NCI-H2171 treated with DMSO at 0.1 percent for 48 hours (cell line): ENCODE results near the gene ITGB5.

Source experiments
- DNase-seq: peaks from one replicate; lab custom pipeline; 2025; lab: John Stamatoyannopoulos, UW

ITGB5 gene

DNA sequence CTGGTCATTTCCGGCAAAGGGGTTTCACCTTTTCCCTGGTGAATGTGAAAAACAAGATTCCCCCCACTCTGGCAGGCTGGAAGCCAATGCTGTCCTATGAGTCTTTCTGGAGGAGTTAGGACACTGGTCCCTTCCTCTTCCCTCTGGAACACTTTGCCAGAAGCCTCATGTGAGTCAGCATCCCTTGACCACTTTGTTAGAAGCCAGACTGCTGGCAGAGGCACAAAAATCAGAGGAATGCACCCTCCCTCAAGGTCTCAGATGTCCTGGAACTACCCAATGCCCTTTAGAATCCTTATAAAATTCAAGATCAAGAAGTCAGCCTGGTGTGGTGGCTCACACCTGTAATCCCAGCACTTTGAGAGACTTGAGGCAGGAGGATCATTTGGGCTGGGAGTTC lies 26.6 kb downstream of the ITGB5 start:
- DNase-seq = no peak

DNA sequence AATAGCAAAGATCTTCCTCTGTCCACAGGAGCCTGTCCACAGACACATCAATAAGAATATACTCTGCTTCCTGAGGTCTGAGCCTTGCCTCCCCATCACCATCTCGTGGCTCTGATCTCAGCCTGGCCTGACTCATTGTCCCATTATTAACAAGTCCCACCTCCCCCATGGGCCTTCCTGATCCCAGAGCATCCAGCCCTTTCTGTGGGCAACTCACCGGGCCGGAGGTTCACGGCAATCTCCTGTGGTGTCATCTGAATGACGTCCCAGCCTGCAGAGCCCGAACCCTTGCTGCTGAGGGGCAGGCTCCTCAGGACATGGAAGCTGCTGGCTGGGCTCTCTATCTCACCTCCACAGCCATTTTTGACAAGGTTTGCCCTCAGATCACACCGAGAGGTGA lies 28.1 kb downstream of the ITGB5 start:
- no peak for DNase-seq

DNA sequence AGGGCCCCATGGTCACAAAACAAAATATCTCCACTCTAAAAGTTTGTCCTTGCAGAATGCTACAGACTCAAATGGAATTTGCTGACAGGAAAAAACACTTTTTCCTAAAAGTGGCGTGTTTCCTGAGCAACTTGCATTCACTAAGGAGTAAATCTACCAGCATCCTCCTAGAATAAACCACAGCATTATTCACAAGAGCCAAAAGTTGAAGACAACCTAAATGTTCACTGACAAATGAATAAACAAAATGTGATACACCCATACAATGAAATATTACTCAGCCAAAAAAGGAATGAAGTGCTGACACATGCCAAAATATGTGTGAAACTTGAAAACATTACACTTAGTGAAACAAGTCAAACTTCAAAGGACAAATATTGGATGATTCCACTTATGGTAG lies 28.9 kb downstream of the ITGB5 start:
- no peak for DNase-seq

DNA sequence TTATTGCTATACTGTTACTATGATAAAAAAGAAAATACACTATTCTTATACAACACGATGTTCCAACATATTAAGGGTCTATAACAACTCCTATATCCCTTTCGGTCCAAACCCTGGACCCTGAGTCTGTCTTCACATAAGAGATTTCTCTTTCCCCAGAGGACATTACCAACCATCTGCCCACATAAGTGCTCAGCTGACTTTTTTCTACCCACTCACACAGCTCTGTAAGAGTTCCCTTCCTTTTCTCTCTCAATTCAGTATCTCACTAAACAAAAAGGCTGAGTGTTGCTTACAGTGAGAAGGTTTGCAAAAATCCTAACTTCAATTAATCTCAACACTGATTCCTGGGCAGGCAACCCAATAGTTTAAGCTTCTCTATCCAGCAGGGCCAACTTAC lies 30.5 kb downstream of the ITGB5 start:
- peak; percentile 32 for DNase-seq

DNA sequence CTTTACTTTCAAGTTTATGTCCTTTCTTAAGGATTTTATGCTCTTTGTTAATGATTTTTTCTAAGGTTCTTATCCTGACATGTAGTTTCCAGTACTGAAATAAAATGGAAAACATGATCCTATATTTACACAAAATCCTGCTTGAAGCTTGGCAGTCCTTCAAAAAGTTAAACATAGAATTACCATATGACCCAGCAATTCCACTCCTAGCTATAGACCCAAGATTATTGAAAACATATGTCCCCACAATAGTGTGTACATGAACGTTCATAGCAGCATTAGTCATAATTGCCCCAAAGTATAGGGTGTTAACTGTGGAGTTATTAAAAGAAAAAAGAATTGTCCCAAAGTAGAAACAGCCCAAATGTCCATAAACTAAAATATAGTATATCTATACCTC lies 33.2 kb downstream of the ITGB5 start:
- no peak for DNase-seq

DNA sequence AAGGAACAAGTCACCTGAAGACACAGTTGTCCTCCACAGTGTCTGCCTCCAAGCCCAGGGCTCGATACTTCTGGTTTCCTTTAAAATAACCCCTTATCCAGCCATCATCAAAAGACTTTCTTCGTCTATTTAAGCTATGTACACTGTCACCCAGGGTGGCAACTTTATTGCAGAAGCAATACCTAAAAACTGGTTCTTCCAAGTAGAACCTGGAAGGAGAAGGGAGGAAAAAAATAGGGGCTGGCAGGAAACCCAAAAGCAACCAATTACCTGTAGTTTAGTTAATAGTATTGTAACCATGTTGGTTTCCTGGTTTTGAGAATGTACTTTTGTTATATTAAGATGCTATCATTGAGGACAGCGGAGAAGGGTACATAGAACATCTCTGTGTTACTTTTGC lies 33.7 kb downstream of the ITGB5 start:
- DNase-seq = no peak

DNA sequence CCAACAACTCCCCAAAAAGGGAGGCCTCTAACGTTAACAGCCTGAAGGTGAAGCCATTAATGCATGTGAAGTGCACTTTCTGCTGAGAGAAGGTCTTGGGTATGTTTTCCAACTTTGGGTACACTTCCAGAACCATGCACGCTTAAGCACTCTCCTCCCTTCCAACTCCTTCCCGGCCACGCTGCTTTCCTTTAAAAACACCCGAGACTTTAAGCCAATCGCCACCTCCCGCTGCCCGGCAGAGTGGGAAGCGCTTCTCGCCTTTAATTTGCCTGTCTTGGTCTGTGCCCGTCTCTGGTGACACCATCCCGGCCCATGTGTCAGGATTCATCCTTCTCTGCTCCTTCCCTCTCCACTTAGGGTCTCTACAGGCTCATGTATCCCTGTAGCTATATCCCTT lies 35.3 kb downstream of the ITGB5 start:
- DNase-seq = no peak

DNA sequence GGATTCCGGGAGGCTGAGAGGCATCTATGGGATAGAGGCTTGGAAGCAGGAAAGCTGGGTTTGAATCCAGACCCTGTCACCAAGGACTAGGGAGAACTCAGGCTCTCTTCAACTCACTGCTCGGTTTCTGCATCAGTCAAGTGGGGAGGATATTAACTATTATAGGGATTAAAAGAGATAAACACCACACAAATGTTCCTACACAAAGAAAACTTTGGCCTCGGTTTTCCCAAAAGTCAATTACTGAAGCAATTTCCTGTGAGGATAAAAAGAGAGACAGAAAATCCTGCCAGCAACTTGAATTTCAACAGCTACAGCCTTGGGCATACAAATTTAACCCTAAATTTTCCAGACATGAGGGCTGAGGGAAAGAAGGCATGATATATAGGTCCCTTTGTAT lies 36.0 kb downstream of the ITGB5 start:
- DNase-seq = no peak

DNA sequence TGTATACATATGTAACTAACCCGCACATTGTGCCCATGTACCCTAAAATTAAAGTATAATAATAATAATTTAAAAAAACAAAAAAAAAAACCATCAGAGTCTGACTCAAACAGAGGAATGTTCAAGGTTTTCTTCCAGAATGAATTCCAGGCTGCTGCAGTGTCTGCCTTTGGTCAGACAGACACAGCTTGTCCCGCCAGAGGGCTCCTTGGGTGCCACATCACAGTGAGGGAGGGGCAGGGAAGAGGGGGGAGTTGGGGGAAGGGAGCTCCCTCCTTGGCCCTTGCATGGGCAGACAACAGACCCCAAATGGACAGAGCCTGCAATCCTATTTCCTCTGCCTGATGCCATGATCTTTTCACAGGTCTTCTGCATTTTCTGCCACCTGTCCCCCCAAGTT lies 36.5 kb downstream of the ITGB5 start:
- no peak for DNase-seq

DNA sequence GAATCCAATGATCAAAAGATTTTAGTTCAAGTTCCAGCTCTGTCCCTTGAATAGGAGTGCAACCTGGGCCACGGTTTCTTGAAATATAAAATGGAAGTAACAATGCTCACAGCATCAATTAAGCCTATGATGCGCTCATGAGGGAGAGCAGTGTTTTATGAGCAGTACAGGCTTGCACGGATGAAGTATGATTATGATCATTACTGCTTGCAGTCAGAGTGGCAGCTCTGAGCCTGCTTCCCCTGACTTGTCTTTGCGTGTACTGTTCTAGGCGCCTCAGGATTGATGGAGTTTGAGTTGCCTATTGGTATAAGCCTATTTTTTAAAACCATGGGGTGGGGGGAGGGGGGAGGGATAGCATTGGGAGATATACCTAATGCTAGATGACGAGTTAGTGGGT lies 37.0 kb downstream of the ITGB5 start:
- no peak for DNase-seq

DNA sequence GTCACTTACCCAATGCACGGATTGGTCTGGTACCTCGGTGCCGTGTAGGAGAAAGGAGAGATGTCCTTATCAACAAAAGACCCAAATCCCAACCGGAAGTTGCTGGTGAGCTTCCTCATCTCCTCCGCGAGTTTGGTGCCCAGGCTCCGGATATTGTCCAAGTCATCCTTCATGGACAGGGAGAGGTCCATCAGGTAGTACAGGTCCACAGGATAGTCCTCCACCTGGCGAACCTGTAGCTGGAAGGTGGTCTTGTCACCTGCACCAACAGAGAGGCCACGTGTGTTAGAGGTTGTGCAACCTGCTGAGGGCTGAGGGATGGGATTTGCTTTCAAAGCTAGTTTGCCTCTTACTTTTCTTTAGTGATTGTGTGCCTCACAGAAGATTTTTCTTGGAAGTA lies 38.9 kb downstream of the ITGB5 start:
- DNase-seq = no peak

DNA sequence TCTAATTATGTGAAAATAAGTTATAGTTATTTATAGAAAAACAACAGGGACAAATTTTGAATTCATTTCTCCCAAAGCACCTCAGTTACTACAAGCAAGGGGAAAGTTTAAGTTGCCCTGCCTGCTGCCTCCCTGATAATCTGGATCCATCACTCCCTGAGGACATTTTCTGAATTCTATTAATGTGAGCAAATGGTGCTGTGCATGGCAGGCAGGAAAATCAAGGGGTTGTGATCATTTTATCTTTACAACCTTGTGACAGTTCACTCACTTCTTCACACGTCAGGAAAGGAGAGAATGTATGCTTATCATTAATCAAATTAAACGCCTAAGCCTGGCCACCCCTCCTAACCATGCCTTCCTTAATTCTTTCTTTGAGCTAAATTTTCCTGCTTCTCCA lies 39.3 kb downstream of the ITGB5 start:
- no peak for DNase-seq

DNA sequence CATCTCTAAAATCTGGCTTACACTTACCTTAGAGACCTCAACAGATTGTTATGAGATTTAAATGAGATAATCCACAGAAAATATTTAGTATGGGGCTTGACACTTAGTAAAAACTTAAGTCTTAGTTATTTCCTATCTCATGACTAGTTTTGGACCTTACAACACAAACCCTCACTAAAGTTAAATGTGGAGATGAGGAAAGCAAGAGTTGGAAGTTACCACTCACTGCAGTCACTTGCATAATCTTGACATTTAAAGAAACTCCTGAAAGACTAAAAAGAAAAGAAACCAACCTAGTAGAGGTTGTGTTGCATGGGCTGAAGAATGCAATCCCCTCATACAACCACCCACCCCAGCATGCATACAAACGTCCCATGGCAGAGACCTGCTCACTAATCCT lies 40.1 kb downstream of the ITGB5 start:
- DNase-seq = no peak

DNA sequence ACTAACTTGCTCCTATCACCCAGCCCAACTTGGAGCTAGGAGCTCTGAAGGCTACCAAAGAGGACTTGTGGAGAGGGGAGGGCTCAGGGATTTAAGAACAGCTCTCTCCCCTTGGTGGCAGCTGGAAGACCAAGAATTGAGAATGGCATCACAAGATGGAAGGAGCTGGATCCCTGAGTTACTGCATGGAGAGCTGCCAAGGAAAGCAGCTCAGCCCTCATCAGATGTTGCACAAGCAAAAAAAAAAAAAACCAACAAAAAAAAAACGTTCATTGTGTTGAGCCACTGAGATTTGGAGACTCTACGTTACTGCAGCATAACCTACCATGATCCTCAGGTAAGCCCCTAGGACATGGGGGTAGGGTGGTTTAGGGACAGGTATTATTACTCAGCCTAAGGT lies 41.0 kb downstream of the ITGB5 start:
- DNase-seq = peak; percentile 55

DNA sequence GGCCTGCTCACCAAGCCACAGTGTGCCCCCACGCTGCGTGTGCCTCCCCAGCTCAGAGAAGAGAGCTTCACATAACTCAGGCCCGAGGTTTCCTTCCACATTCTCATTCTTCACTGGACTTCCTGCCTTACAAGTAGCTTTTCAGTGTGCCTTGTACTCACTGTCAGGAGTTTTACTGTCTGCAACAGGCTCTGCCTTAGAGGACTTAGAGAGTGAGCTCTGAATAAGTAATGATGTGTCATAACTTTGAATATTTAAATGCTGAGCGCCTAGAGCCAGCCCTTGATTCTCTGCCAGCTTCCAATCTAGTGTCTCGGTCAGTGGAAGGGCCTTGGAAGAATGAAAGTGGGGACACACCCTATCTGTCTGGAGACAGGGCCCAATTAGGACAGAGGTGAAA lies 41.8 kb downstream of the ITGB5 start:
- DNase-seq = no peak

DNA sequence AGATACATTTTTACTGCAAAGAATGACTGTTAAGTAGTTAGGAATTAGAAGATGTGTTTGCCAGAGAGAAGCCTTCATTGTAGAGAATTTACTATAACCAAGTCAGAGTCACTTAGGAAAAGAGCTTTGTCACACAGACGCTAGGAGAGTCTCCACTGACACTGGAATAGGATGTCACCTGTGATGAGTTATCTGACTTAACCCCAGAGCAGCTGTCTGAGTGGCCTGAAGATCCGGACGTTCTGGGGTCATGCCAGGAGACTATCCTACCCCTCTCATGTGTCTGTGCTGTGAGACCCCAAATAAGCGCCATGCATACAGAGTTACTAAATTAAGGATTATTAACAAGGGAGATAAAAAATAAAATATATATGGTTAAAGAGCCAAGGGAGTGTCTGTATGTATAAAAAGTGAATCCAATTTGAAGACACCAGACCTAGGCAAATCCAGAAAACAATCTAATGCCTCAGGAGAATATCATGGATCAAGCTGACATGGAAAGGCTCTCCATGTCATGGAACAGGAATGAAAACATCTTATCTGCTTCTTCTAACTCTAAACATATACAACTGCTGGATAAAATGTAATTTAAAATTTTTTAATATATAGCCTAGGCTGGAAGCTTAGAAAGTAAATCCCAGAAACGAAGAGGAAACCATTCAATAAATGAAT lies 43.5 kb downstream of the ITGB5 start:
- DNase-seq = no peak

DNA sequence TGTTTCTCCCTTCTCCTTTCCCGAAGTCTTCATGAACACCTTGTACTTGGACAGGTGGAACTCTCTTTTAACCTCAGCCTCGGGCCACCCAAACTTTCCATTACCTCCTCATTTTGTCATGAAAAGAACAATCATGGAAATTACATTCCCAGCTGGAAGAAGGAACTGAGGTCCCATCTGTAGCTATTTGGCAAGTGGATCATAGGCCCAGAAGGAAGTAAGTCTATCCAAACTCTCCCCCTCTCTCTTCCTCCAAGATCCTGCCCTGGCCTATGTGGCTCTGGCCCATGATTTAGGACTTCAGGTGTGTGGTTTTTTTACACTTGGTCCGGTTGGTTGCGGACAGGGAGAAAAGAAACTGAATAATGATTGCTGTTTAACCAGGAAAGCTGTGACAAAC lies 44.1 kb downstream of the ITGB5 start:
- DNase-seq = no peak

DNA sequence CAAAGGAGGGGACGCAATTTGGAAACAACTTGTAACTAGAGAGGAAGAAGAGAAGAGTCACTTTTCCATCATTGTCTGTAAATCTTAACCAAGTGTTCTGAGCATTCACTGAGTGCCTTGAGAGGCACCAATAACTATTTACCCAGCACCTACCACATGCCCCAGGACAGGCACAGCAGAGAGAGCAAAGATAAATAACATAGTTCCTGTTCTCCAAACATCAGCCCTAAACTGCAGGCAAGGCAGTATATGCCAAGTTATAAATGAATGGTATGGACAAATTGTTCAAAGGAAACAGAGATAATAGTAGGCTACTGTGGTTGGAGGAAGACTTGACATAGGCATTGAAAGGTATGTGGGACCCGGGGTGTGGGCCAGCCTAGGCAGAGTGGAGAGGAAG lies 45.6 kb downstream of the ITGB5 start:
- DNase-seq = no peak

DNA sequence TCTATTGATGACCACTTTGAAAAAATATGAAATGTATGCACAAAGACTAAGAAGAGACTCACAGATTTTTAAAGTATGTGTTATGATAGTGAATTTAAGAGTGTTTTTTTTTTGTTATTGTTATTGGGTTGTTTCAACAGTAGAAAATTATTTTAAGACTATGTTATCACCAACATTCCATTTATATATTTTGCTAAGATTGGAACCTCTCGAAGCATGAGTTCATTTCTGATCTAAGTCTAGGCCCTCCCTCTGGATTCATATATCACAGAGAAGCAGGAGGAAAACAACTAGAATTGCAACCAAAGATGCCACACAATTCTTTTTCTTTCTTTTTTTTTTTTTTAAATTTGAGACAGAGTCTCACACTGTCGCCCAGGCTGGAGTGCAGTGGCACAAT lies 46.8 kb downstream of the ITGB5 start:
- DNase-seq = no peak

DNA sequence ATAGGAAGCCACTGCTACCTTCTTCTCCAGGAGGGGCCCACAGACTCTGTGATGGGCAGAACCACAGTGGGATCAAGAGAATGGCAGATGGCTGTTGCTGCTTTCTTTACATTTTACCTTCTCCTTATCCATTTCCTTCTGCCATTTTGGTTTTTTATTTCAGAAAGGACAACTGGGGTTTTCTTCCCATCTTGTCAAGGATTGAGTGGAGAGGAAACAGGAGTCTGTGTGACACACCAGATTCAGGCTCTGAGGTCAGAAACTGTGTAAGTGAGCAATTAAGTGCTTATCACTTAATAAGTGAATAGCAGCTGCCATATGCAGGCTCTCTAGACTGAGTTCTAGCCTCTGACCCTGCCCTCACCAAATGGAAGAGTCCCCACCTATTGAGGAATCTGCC lies 47.3 kb downstream of the ITGB5 start:
- DNase-seq = no peak

DNA sequence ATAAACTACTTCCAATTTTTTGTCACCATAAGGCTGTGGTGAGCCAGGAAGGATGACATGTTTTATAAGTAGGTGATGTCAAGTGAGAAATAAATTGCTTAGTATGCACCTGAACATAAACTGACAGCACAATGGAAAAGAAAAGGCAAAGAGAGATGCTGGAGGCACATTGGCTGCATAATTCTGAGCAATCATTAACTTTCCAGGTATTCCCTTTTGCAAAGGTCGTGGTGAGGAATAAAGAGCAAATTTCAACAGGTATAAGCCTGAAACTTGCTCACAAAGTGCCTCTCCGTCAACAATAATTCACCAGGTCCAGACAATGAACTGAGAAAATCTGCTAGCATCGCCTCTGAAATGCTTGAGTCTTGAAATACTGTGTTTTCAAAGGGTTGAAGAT lies 48.2 kb downstream of the ITGB5 start:
- DNase-seq = no peak

DNA sequence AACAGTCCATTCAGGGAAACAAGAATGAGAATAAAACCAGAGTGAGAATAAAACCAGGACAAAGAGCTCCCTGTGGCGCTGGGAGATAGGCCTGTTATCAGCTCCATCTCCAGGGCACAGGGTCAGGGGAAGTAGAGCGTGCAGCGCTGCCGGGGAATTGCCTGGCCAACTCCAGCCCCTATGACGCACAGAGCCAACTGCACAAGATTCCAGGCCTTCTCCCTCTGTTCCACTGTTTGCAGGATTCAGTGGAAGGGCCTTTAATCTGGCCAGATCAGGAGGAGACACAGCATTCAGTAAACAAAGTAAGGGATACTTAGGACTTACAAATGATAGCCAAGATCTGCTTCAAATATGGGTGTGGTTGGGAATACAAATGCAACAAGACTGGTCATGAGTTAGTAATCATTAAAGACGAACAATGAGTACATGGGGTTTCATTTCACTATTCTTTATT lies 49.4 kb downstream of the ITGB5 start:
- DNase-seq = no peak

DNA sequence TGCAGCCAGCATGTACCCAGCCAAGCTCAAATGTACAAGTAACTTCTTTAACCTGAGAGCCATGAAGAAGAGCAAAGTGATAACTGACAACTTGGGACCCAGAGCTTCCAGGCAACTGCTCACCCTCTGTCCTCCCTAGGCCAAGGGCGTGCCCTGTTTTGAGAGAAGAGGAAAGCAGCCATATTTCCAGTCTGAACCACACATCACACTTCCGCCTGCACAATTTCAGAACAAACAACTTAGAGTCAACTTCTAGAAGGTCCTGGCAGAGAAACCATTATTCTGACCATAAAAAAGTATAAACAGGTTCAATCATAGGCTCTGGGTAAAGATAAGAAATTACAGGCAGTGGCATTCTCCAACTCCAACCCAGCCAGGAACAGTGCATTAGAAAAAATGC lies 50.1 kb downstream of the ITGB5 start:
- no peak for DNase-seq

DNA sequence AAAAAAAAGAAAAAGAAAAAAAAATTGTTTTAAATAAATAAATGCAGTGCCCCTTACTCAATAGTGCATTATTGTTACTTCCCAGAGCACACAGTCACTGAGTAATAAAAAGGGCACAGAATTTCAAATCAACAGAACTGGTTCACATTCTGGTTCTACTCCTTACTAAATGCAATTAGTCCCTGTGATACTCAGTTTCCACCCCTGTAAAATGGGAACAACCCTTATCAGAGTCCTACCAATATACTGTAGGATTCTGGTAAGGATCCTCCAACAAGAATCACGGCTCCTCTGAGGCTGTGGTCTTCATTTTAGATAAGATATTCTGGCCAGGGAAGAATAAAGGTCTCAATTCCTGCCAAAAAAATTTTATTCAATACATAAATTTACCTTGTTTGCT lies 50.7 kb downstream of the ITGB5 start:
- no peak for DNase-seq
